Upper lobe of right lung (tissue), 1 donor: ENCODE results near the gene RHOH. TPM values are rescaled to one million over a fixed set of nuclear protein-coding genes. Genes with fewer than 3 reads are reported as not detected.
"Not testable (repeated sequence)": the region's sequence is repeated elsewhere in the genome, so short reads cannot be mapped to it uniquely, and the experiment has no call there.

Source experiments
- ATAC-seq: fragments of 200-7000 bp; cut with Tn5 transposase; one replicate; pipeline ENCODE4 v1.9.1; 2020; ENCODE audit warnings: mild to moderate bottlenecking, moderate library complexity
- DNase-seq: peaks from one replicate; pipeline ENCODE4 v3.0.0-alpha.2; 2020
- H3K27ac ChIP-seq: fragments of 200-600 bp; one replicate; pipeline ENCODE4 v1.8.0; 2022
- H3K27me3 ChIP-seq: fragments of 200-600 bp; one replicate; pipeline ENCODE4 v1.8.0; 2022; ENCODE audit warnings: mild to moderate bottlenecking
- H3K36me3 ChIP-seq: fragments of 200-600 bp; one replicate; pipeline ENCODE4 v1.8.0; 2022
- H3K4me1 ChIP-seq: fragments of 200-600 bp; one replicate; pipeline ENCODE4 v1.8.0; 2022
- H3K4me3 ChIP-seq: fragments of 200-600 bp; one replicate; pipeline ENCODE4 v1.8.0; 2022; ENCODE audit warnings: mild to moderate bottlenecking
- H3K9me3 ChIP-seq: fragments of 200-600 bp; one replicate; pipeline ENCODE4 v1.8.0; 2022
- intact Hi-C: fragments of 100-400 bp; cut with DNase I; formaldehyde crosslinking; loops from one replicate; pipeline ENCODE4 v1.11.0; 2022
- total RNA-seq: library from RNA; stranded (reverse); fragmentation: NEBNext Ultra II Directional; extraction: Animal tissue kit (Norgen Biotek cat#: 25700); gene quantifications from one replicate; pipeline ENCODE4 v1.2.1, GENCODE V29; 2021
- TF ChIP-seq, protein P1 (sequence below): fragments of 200-600 bp; IDR thresholded peaks from one replicate; pipeline ENCODE4 v1.8.0; 2022; ENCODE audit warnings: antibody characterized with exemption
- donor health status: DM: no; HTN: yes; CAD: no; lungs with severe emphysema.

RHOH gene
- total RNA-seq, 1 donor from 2014 or later, result 8.8 TPM

DNA sequence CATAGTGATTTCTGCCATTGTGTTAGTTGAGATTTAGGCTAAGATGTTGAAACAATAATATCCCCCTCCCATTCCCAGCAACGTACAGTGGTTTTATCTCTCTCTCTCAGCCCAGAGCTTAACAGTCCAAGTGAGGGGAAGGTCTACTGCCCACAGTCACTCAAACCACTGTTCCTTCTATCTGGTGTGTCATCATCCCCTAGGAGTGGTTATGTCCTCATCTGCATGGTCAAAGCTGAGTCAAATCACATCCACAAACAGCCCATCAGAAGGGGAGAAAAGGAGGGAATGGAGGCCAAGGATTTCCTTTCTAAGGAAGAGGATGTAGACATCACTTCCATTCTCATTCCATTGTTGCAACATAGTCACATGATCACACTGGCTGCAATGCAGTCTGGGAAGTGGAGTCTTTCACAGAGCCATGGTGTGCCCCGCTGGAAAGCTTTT is 95.5 kb downstream of the RHOH start:
- ATAC-seq, result peak; percentile 68
- TF ChIP-seq, protein P1, sequence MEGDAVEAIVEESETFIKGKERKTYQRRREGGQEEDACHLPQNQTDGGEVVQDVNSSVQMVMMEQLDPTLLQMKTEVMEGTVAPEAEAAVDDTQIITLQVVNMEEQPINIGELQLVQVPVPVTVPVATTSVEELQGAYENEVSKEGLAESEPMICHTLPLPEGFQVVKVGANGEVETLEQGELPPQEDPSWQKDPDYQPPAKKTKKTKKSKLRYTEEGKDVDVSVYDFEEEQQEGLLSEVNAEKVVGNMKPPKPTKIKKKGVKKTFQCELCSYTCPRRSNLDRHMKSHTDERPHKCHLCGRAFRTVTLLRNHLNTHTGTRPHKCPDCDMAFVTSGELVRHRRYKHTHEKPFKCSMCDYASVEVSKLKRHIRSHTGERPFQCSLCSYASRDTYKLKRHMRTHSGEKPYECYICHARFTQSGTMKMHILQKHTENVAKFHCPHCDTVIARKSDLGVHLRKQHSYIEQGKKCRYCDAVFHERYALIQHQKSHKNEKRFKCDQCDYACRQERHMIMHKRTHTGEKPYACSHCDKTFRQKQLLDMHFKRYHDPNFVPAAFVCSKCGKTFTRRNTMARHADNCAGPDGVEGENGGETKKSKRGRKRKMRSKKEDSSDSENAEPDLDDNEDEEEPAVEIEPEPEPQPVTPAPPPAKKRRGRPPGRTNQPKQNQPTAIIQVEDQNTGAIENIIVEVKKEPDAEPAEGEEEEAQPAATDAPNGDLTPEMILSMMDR, result no peak
- intact Hi-C loops, result no loop called here
- H3K4me1 ChIP-seq, result no peaks in the 10 kb centered on the region
- no peaks in the 10 kb centered on the region for H3K36me3 ChIP-seq
- H3K9me3 ChIP-seq, result no peaks in the 10 kb centered on the region
- H3K27ac ChIP-seq, result no peak overlapping the region
- no peaks in the 10 kb centered on the region for H3K27me3 ChIP-seq
- H3K4me3 ChIP-seq, result no peak overlapping the region
- DNase-seq, result no peak

DNA sequence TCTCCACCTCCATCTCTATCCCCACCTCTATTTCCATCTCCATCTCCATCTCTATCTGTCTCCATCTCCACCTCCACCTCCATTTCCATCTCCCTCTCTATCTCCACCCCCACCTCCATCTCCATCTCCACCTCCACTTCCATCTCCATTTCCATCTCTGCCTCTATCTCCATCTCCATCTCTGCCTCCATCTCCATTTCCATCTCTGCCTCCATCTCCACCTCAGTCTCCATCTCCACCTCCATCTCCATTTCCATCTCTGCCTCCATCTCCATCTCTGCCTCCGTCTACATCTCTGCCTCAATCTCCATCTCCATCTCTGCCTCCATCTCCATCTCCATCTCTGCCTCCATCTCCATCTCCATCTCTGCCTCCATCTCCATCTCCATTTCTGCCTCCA is 97.5 kb downstream of the RHOH start:
- DNase-seq (no peak), ATAC-seq (no peak)
- Histone ChIP-seq H3K36me3 (no peaks in the 10 kb centered on the region), H3K9me3 (no peaks in the 10 kb centered on the region), H3K27ac (no peak overlapping the region), H3K4me3 (no peak overlapping the region), H3K27me3 (no peaks in the 10 kb centered on the region), H3K4me1 (no peaks in the 10 kb centered on the region)
- TF ChIP-seq, protein P1, result no peak
- intact Hi-C loops, result no loop called here

DNA sequence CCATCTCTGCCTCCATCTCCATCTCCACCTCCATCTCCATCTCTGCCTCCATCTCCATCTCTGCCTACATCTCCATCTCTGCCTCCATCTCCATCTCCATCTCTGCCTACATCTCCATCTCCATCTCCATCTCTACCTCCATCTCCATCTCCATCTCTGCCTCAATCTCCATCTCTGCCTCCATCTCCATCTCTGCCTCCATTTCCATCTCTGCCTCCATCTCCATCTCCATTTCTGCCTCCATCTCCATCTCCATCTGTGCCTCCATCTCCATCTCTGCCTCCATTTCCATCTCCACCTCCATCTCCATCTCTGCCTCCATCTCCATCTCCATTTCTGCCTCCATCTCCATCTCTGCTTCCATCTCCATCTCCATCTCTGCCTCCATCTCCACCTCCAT is 98.2 kb downstream of the RHOH start:
- intact Hi-C loops, ATAC-seq, H3K27ac ChIP-seq, H3K4me1 ChIP-seq, H3K36me3 ChIP-seq, H3K4me3 ChIP-seq, DNase-seq, H3K9me3 ChIP-seq, H3K27me3 ChIP-seq: not testable (repeated sequence)

DNA sequence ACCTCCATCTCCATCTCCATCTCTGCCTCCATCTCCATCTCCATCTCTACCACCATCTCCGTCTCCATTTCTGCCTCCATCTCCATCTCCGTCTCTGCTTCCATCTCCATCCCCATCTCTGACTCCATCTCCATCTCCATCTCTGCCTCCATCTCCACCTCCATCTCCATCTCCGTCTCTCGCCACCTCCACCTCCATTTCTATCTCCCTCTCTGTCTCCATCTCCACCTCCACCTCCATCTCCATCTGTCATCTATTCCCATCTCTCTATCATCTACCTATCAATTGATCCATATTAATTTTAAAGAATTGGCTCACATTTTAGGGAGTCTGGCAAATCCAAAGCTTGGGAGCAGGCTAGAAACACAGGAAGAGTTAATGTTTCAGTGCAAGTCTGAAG is 98.7 kb downstream of the RHOH start:
- TF ChIP-seq, protein P1, result no peak
- no peaks in the 10 kb centered on the region for H3K9me3 ChIP-seq
- H3K4me3 ChIP-seq, result no peak overlapping the region
- no peaks in the 10 kb centered on the region for H3K27me3 ChIP-seq
- DNase-seq, result no peak
- intact Hi-C loops, result no loop called here
- H3K4me1 ChIP-seq, result no peaks in the 10 kb centered on the region
- no peak overlapping the region for H3K27ac ChIP-seq
- no peak for ATAC-seq
- no peaks in the 10 kb centered on the region for H3K36me3 ChIP-seq

Other genes with a start within 250 kb of the RHOH start
- gene PDS5A, start 219.1 kb upstream of the RHOH start, total RNA-seq, result 83.7 TPM
- 9.8 TPM for gene N4BP2, start 140.2 kb upstream of the RHOH start, total RNA-seq
- not detected for gene CHRNA9, start 138.3 kb downstream of the RHOH start, total RNA-seq